ENCODE results near the gene CPNE4.

The CPNE4 gene

GRCh38 chr3:131730581-131730980 is 304.2 kb downstream of the CPNE4 start:
- DNase-seq = no peak

- DNase-seq = no peak
These were observed 305.2 kb downstream of the CPNE4 start for GRCh38 chr3:131729643-131730017.

GRCh38 chr3:131728898-131729642 is 305.7 kb downstream of the CPNE4 start:
- DNase-seq = no peak

GRCh38 chr3:131725414-131725813 is 309.4 kb downstream of the CPNE4 start:
- no peak for DNase-seq

GRCh38 chr3:131723343-131723742 is 311.5 kb downstream of the CPNE4 start:
- no peak for DNase-seq

- DNase-seq = no peak
These were observed 317.3 kb downstream of the CPNE4 start for GRCh38 chr3:131717493-131717892.

GRCh38 chr3:131716943-131717342 is 317.9 kb downstream of the CPNE4 start:
- no peak for DNase-seq

- no peak for DNase-seq
These were observed 318.8 kb downstream of the CPNE4 start for GRCh38 chr3:131716007-131716406.

- no peak for DNase-seq
These were observed 320.1 kb downstream of the CPNE4 start for GRCh38 chr3:131714585-131715220.

GRCh38 chr3:131713416-131714123 is 321.2 kb downstream of the CPNE4 start:
- DNase-seq = no peak

- DNase-seq = no peak
These were observed 322.2 kb downstream of the CPNE4 start for GRCh38 chr3:131712662-131713061.

- no peak for DNase-seq
These were observed 323.6 kb downstream of the CPNE4 start for GRCh38 chr3:131711114-131711768.

GRCh38 chr3:131708241-131708640 is 326.6 kb downstream of the CPNE4 start:
- DNase-seq = no peak

- DNase-seq = no peak
These were observed 329.2 kb downstream of the CPNE4 start for GRCh38 chr3:131705558-131706051.

- DNase-seq = no peak
These were observed 329.7 kb downstream of the CPNE4 start for GRCh38 chr3:131705099-131705498.

GRCh38 chr3:131704098-131704497 is 330.7 kb downstream of the CPNE4 start:
- no peak for DNase-seq

- DNase-seq = no peak
These were observed 332.7 kb downstream of the CPNE4 start for GRCh38 chr3:131702146-131702545.

- no peak for DNase-seq
These were observed 333.6 kb downstream of the CPNE4 start for GRCh38 chr3:131701153-131701770.

- DNase-seq = no peak
These were observed 335.8 kb downstream of the CPNE4 start for GRCh38 chr3:131699001-131699400.

GRCh38 chr3:131694376-131694775 is 340.4 kb downstream of the CPNE4 start:
- DNase-seq = no peak

GRCh38 chr3:131692356-131692755 is 342.5 kb downstream of the CPNE4 start:
- DNase-seq = no peak

GRCh38 chr3:131690800-131691199 is 344.0 kb downstream of the CPNE4 start:
- DNase-seq = no peak

GRCh38 chr3:131688370-131688769 is 346.4 kb downstream of the CPNE4 start:
- DNase-seq = no peak

All from activated CD4-positive, alpha-beta T cell treated with anti-CD3 and anti-CD28 coated beads for 1 hour (primary cell).